GM06990 (cell line): ENCODE data around the gene RD3L.

Experiments used
- DNase-seq: peaks from one replicate; pipeline ENCODE4 v3.0.0-alpha.2; 2011; ENCODE audit not compliant: insufficient read length; ENCODE audit errors: extremely low read depth
- H3K27me3 ChIP-seq: replicated peaks from 2 replicates; pipeline ENCODE4 v1.6.0; 2011; ENCODE audit warnings: low read length; ENCODE audit not compliant: control insufficient read depth, insufficient read depth
- H3K36me3 ChIP-seq: 2 replicates; pipeline ENCODE4 v1.5.1; 2011; ENCODE audit warnings: low read length; ENCODE audit not compliant: control insufficient read depth, insufficient read depth
- H3K4me3 ChIP-seq: replicated peaks from 2 replicates; pipeline ENCODE4 v1.5.1; 2011; ENCODE audit warnings: low read depth, mild to moderate bottlenecking, control low read depth, low read length
- CTCF ChIP-seq: IDR thresholded peaks from 2 replicates; pipeline ENCODE4 v1.5.1; 2011; ENCODE audit warnings: low read length, control low read depth, mild to moderate bottlenecking, inconsistent platforms; ENCODE audit not compliant: insufficient read depth, poor library complexity, severe bottlenecking

Gene RD3L

DNA sequence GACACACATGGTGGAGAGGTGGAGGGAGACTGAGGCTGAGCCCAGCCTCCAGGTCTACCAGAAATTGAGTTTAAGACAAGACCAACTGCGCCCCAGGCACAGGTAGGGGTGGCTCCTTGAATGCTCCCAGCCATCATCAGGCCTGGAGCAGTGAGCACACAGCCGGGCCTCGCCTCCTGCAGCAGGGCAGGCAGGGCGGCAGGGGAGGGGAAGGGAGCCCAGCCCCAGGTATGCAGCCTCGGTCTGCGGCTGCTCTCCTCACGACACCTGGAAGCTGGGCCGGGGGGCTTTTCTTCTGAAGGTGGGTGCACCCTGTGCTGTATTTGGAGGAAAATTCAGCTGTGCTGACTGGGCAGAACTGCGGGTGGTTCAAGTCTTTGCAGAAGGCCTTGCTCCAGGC lies 43.6 kb downstream of the RD3L start:
- Histone ChIP-seq H3K4me3 (no peak overlapping the region), H3K27me3 (no peaks in the 10 kb centered on the region; the same call in 1 of the 2 replicates), H3K36me3 (no peaks in the 10 kb centered on the region)
- no peak for DNase-seq
- no peak for TF ChIP-seq CTCF

DNA sequence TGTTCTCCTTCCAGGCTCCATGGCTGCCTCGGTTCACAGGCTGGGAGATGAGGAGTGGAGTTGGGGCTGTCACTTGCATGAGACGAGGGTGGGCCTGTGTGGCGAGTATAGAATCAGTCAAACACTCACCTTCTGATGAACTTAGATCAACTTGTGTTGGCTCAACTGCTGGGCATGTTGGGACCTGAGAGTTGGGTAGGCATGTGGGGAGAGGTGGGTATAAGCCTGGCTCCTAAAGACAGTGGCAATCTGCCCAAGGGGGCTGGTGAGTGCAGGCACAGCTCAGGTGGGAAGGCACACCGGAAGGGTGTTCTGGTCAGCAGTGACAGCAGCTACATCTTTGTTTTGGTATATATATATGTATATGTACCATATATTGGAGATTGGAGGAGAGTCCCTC lies 44.1 kb downstream of the RD3L start:
- no peak overlapping the region for H3K4me3 ChIP-seq
- DNase-seq: no peak
- no peaks in the 10 kb centered on the region for H3K36me3 ChIP-seq
- TF ChIP-seq CTCF: no peak
- H3K27me3 ChIP-seq: no peaks in the 10 kb centered on the region; the same call in 1 of the 2 replicates

GRCh38 chr14:103897075-103897947 lies 45.0 kb downstream of the RD3L start:
- no peak overlapping the region for H3K4me3 ChIP-seq
- no peak for TF ChIP-seq CTCF
- DNase-seq: no peak
- no peaks in the 10 kb centered on the region for H3K36me3 ChIP-seq
- H3K27me3 ChIP-seq: no peaks in the 10 kb centered on the region; the same call in 1 of the 2 replicates

DNA sequence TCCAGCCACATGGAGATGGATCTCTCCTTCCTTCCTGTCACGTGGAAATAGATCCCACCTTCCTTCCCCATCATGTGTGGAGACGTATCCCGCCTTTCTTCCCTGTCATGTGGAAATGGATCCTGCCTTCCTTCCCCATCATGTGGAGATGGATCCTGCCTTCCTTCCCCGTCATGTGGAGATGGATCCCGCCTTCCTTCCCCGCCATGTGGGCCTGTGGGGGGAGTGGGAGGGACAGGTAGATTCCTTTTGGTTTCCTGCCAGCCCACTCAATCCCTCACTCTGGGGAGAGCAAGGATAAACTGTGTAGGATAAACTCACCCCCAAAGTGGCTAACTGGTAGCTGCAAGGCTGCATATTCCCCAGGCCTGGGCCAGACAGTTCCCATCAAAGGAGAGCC lies 45.8 kb downstream of the RD3L start:
- H3K36me3 ChIP-seq: no peaks in the 10 kb centered on the region
- TF ChIP-seq CTCF: no peak
- no peak for DNase-seq
- H3K27me3 ChIP-seq: no peaks in the 10 kb centered on the region; the same call in 1 of the 2 replicates
- H3K4me3 ChIP-seq: no peak overlapping the region

DNA sequence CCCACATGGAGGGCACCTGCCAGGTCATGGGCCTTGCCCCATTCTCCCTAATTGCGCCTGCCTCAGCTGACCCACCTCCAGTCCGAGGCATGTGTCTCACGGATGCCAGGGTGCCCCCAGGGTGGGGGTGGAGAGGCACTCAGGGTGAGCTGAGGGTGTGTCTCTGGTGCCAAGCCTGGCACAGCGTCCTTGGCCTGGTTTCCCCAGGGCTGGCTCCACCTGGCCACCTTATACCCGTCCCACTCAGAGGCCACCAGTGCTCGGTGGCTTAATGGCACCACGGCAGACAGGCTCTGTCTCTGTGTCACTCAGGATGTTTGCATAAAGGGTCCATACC lies 47.6 kb downstream of the RD3L start:
- Histone ChIP-seq H3K4me3 (no peak overlapping the region), H3K27me3 (no peaks in the 10 kb centered on the region; the same call in 1 of the 2 replicates), H3K36me3 (no peaks in the 10 kb centered on the region)
- DNase-seq: no peak
- no peak for TF ChIP-seq CTCF
